Stimulated activated CD4-positive, alpha-beta T cell treated with anti-CD3 and anti-CD28 coated beads, TNF-alpha, amount 100 ng/mL, for 24 hours (primary cell): ENCODE results near the gene SDK2.
"Not testable (repeated sequence)": the region's sequence is repeated elsewhere in the genome, so short reads cannot be mapped to it uniquely, and the experiment has no call there.

Experiments used
- DNase-seq, 3 experiments: peaks; one replicate each; pipeline ENCODE4 v3.0.0-alpha.2; 2020; ENCODE audit warnings: low read depth in 3 of 3

Gene SDK2

GRCh38 chr17:73325527-73325842 is 318.8 kb downstream of the SDK2 start:
- no peak for DNase-seq

- no peak for DNase-seq
Observed at GRCh38 chr17:73324711-73325526, 319.3 kb downstream of the SDK2 start.

- no peak for DNase-seq
Observed at GRCh38 chr17:73324160-73324475, 320.1 kb downstream of the SDK2 start.

- DNase-seq, result no peak
Observed at GRCh38 chr17:73323409-73324159, 320.7 kb downstream of the SDK2 start.

GRCh38 chr17:73320601-73321264 is 323.5 kb downstream of the SDK2 start:
- no peak for DNase-seq

- DNase-seq, result no peak
Observed at GRCh38 chr17:73319766-73320165, 324.5 kb downstream of the SDK2 start.

- no peak for DNase-seq
Observed at GRCh38 chr17:73318836-73319235, 325.4 kb downstream of the SDK2 start.

GRCh38 chr17:73318427-73318813 is 325.8 kb downstream of the SDK2 start:
- DNase-seq, result no peak

- DNase-seq, result no peak
Observed at GRCh38 chr17:73317513-73318426, 326.5 kb downstream of the SDK2 start.

GRCh38 chr17:73316919-73317505 is 327.2 kb downstream of the SDK2 start:
- no peak for DNase-seq

- DNase-seq, result no peak
Observed at GRCh38 chr17:73315471-73315870, 328.8 kb downstream of the SDK2 start.

GRCh38 chr17:73313526-73314127 is 330.6 kb downstream of the SDK2 start:
- DNase-seq, result no peak

GRCh38 chr17:73312887-73313286 is 331.4 kb downstream of the SDK2 start:
- DNase-seq, result not testable (repeated sequence)

GRCh38 chr17:73311781-73312641 is 332.2 kb downstream of the SDK2 start, which contains the start of gene CDC42EP4:
Gene CDC42EP4, minus strand, starts transcription at chr17:73312001. Its CDS starts 25,501 bp downstream, at chr17:73286500.
- DNase-seq, result peak; percentile 69 to 87 (median 73)

GRCh38 chr17:73311428-73311780 is 332.8 kb downstream of the SDK2 start:
- no peak for DNase-seq

- no peak for DNase-seq
Observed at GRCh38 chr17:73309727-73310596, 334.3 kb downstream of the SDK2 start.

- DNase-seq, result not testable (repeated sequence)
Observed at GRCh38 chr17:73308959-73309358, 335.3 kb downstream of the SDK2 start.

GRCh38 chr17:73308017-73308823 is 336.0 kb downstream of the SDK2 start:
- no peak for DNase-seq
